Aorta (tissue), 5 donors: ENCODE measurements around the gene TPCN1. TPM values are rescaled to one million over a fixed set of nuclear protein-coding genes. Genes with fewer than 3 reads are reported as not detected.

Experiments
- ATAC-seq: fragments of 200-7000 bp; cut with Tn5 transposase; one replicate; pipeline ENCODE4 v1.9.1; 2022; ENCODE audit warnings: moderate library complexity; ENCODE audit not compliant: low FRiP score
- DNase-seq, 2 donors: peaks; one replicate each; pipeline ENCODE4 v3.0.0-alpha.2; 2020
- H3K27ac ChIP-seq, 2 donors: one replicate each; pipeline ENCODE4 v1.5.1; 2013; ENCODE audit warnings: low read length in 2 of 2, mild to moderate bottlenecking in 2 of 2, moderate library complexity in 2 of 2, control low read depth in 1 of 2, inconsistent platforms in 1 of 2, low read depth in 1 of 2
- H3K27me3 ChIP-seq, 2 donors: one replicate each; pipeline ENCODE4 v1.6.1; 2013; ENCODE audit warnings: control low read depth in 1 of 2, low read length in 1 of 2, mild to moderate bottlenecking in 1 of 2, moderate library complexity in 1 of 2; ENCODE audit not compliant: insufficient read depth in 2 of 2, control insufficient read depth in 1 of 2
- H3K36me3 ChIP-seq, 2 donors: one replicate each; pipeline ENCODE4 v1.6.1; 2013; ENCODE audit warnings: control low read depth in 1 of 2, low read length in 1 of 2, mild to moderate bottlenecking in 1 of 2; ENCODE audit not compliant: insufficient read depth in 2 of 2, control insufficient read depth in 1 of 2
- H3K4me1 ChIP-seq, 2 donors: one replicate each; pipeline ENCODE4 v1.6.1; 2013; ENCODE audit warnings: low read length in 2 of 2, control low read depth in 1 of 2, mild to moderate bottlenecking in 1 of 2, moderate library complexity in 1 of 2; ENCODE audit not compliant: insufficient read depth in 2 of 2, control insufficient read depth in 1 of 2
- H3K4me3 ChIP-seq, 2 donors: one replicate each; pipeline ENCODE4 v1.5.1; 2013; ENCODE audit warnings: low read length in 2 of 2, control low read depth in 1 of 2, mild to moderate bottlenecking in 1 of 2
- H3K9me3 ChIP-seq: one replicate; pipeline ENCODE4 v1.6.1; 2013; ENCODE audit warnings: mild to moderate bottlenecking, low read length; ENCODE audit not compliant: control insufficient read depth
- WGBS, 2 donors: extraction: QIAGEN DNeasy Blood & Tissue Kit; methylation state at CpG; one replicate each; pipeline ENCODE4 v1.1.7; 2013; 5-methylcytosine and 5-hydroxymethylcytosine counted together
- intact Hi-C, 2 donors: fragments of 100-400 bp; cut with DNase I; formaldehyde crosslinking; loops; one replicate each; pipeline versions ENCODE4 v1.14.2 to v1.15.0; 2022
- polyA plus RNA-seq, 2 donors: library from polyadenylated mRNA; stranded (reverse); fragments of 200-250 nt; gene quantifications; one replicate each; pipeline ENCODE4 v1.2.3, GENCODE V29; 2013
- total RNA-seq, 2 donors: library from RNA; stranded (reverse); fragmentation: NEBNext Ultra II Directional; extraction: Animal tissue kit (Norgen Biotek cat#: 25700); gene quantifications; one replicate each; pipeline ENCODE4 v1.2.1, GENCODE V29; 2021
- donor health status: healthy with polysubstance abuse.
- donor health status: Bipolar disorder and iron deficiency.
- donor health status: DM: no; HTN: no; CAD: no.
- donor health status: DM: no; HTN: no; CAD: no.
- donor health status: DM: yes; HTN: yes; CAD: no.

Gene TPCN1
- total and polyA plus RNA-seq, 4 donors: 21.4 to 128 (median 87.2) TPM

- Histone ChIP-seq H3K9me3 (no peaks in the 10 kb centered on the region), H3K27me3 (no peaks in the 10 kb centered on the region), H3K36me3 (no peaks in the 10 kb centered on the region), H3K27ac (peak overlapping the region; percentile 45 to 98), H3K4me1 (peaks cover 0 to 4% of the 10 kb centered on the region in 2 donors), H3K4me3 (no peak overlapping the region)
- intact Hi-C loops: no loop called here
- DNase-seq: no peak
- WGBS, 2 donors: 14 to 16% methylated on average over 18 of the region's 18 CpGs
- peak; percentile 4 for ATAC-seq
These were observed 25.3 kb downstream of the TPCN1 start for GRCh38 chr12:113246478-113247122.

GRCh38 chr12:113247123-113248050 lies 26.1 kb downstream of the TPCN1 start:
- Histone ChIP-seq H3K9me3 (no peaks in the 10 kb centered on the region), H3K36me3 (no peaks in the 10 kb centered on the region), H3K27ac (peak overlapping the region; percentile 47 to 98), H3K4me1 (peaks cover 0 to 4% of the 10 kb centered on the region in 2 donors), H3K27me3 (no peaks in the 10 kb centered on the region), H3K4me3 (no peak overlapping the region)
- 88 to 89% methylated on average over 21 of the region's 21 CpGs for WGBS, 2 donors
- ATAC-seq: no peak
- peak; percentile 65 to 75 for DNase-seq
- intact Hi-C loops: no loop called here

- intact Hi-C loops: no loop called here
- 90 to 91% methylated on average over 22 of the region's 22 CpGs for WGBS, 2 donors
- no peak for ATAC-seq
- H3K4me3 ChIP-seq: no peak overlapping the region
- H3K4me1 ChIP-seq: peaks cover 0 to 4% of the 10 kb centered on the region in 2 donors
- H3K9me3 ChIP-seq: no peaks in the 10 kb centered on the region
- DNase-seq: peak in 1 of 2 donors; percentile 62
- peak overlapping the region in 1 of 2 donors; percentile 0 for H3K27ac ChIP-seq
- no peaks in the 10 kb centered on the region for H3K27me3 ChIP-seq
- H3K36me3 ChIP-seq: no peaks in the 10 kb centered on the region
These were observed 27.0 kb downstream of the TPCN1 start for GRCh38 chr12:113248051-113248825.

- ATAC-seq (no peak), DNase-seq (peak in 1 of 2 donors; percentile 58)
- Histone ChIP-seq H3K36me3 (peaks cover 0 to 4% of the 10 kb centered on the region in 2 donors), H3K27me3 (no peaks in the 10 kb centered on the region), H3K9me3 (no peaks in the 10 kb centered on the region), H3K4me3 (no peak overlapping the region), H3K4me1 (peaks cover 0 to 4% of the 10 kb centered on the region in 2 donors), H3K27ac (no peak overlapping the region)
- intact Hi-C loops: no loop called here
- 96% methylated on average over 11 of the region's 11 CpGs for WGBS, 2 donors
These were observed 27.7 kb downstream of the TPCN1 start for GRCh38 chr12:113248842-113249435.

GRCh38 chr12:113249546-113249945 lies 28.3 kb downstream of the TPCN1 start:
- Histone ChIP-seq H3K27ac (no peak overlapping the region), H3K27me3 (no peaks in the 10 kb centered on the region), H3K36me3 (peaks cover 0 to 4% of the 10 kb centered on the region in 2 donors), H3K4me3 (no peak overlapping the region), H3K9me3 (no peaks in the 10 kb centered on the region), H3K4me1 (peaks cover 0 to 4% of the 10 kb centered on the region in 2 donors)
- ATAC-seq (no peak), DNase-seq (peak in 1 of 2 donors; percentile 8)
- intact Hi-C loops: no loop called here
- WGBS, 2 donors: 81 to 87% methylated on average over 12 of the region's 12 CpGs

- H3K4me1 ChIP-seq: peaks cover 0 to 4% of the 10 kb centered on the region in 2 donors
- no peaks in the 10 kb centered on the region for H3K9me3 ChIP-seq
- H3K27ac ChIP-seq: peak overlapping the region in 1 of 2 donors; percentile 49
- peaks cover 0 to 4% of the 10 kb centered on the region in 2 donors for H3K36me3 ChIP-seq
- DNase-seq: peak in 1 of 2 donors; percentile 45
- H3K4me3 ChIP-seq: no peak overlapping the region
- ATAC-seq: no peak
- intact Hi-C loops: no loop called here
- 46 to 52% methylated on average over 6 of the region's 6 CpGs for WGBS, 2 donors
- H3K27me3 ChIP-seq: no peaks in the 10 kb centered on the region
These were observed 28.8 kb downstream of the TPCN1 start for GRCh38 chr12:113250045-113250444.

- Histone ChIP-seq H3K27me3 (no peaks in the 10 kb centered on the region), H3K4me3 (no peak overlapping the region), H3K9me3 (no peaks in the 10 kb centered on the region), H3K27ac (no peak overlapping the region), H3K4me1 (peaks cover 0 to 4% of the 10 kb centered on the region in 2 donors), H3K36me3 (peaks cover 0 to 4% of the 10 kb centered on the region in 2 donors)
- DNase-seq (peak in 1 of 2 donors; percentile 43), ATAC-seq (no peak)
- intact Hi-C loops: no loop called here
- 94 to 95% methylated on average over 16 of the region's 16 CpGs for WGBS, 2 donors
These were observed 30.3 kb downstream of the TPCN1 start for GRCh38 chr12:113251404-113252070.
